Fibroblast of pulmonary artery (primary cell): Measurements from ENCODE around the gene IL17D.
A peak's percentile ranks its signal among the peaks of the same experiment; 100 is the strongest.

Experiments used
- DNase-seq: peaks from one replicate; pipeline ENCODE4 v3.0.0-alpha.2; 2010; ENCODE audit warnings: low read depth
- H3K4me3 ChIP-seq: replicated peaks from 2 replicates; pipeline ENCODE4 v1.5.1; 2011; ENCODE audit warnings: low read depth, mild to moderate bottlenecking, control low read depth, low read length, moderate library complexity
- CTCF ChIP-seq: IDR thresholded peaks from 2 replicates; pipeline ENCODE4 v1.5.1; 2011; ENCODE audit warnings: mild to moderate bottlenecking, control low read depth, low read length, inconsistent platforms; ENCODE audit errors: missing control alignments

IL17D gene

GRCh38 chr13:20718958-20719566, 15.6 kb downstream of the IL17D start:
- H3K4me3 ChIP-seq: no peak overlapping the region
- TF ChIP-seq CTCF: no peak
- DNase-seq: no peak

- H3K4me3 ChIP-seq: no peak overlapping the region
- DNase-seq: no peak
- TF ChIP-seq CTCF: no peak
Observed at GRCh38 chr13:20719783-20720182, 16.3 kb downstream of the IL17D start.

- no peak for TF ChIP-seq CTCF
- H3K4me3 ChIP-seq: no peak overlapping the region
- no peak for DNase-seq
Observed at GRCh38 chr13:20720499-20720898, 17.0 kb downstream of the IL17D start.

GRCh38 chr13:20721058-20721453, 17.6 kb downstream of the IL17D start:
- H3K4me3 ChIP-seq: no peak overlapping the region
- no peak for DNase-seq
- no peak for TF ChIP-seq CTCF

- peak; percentile 60 for DNase-seq
- no peak for TF ChIP-seq CTCF
- H3K4me3 ChIP-seq: peak overlapping the region; percentile 33
Observed at GRCh38 chr13:20721454-20722357, 18.2 kb downstream of the IL17D start.

GRCh38 chr13:20727856-20728255, 24.4 kb downstream of the IL17D start:
- DNase-seq: no peak
- no peak overlapping the region for H3K4me3 ChIP-seq
- TF ChIP-seq CTCF: no peak
